Measurements from ENCODE around the gene ADPRHL1.
"Not testable (repeated sequence)": the region's sequence is repeated elsewhere in the genome, so short reads cannot be mapped to it uniquely, and the experiment has no call there.

ADPRHL1 gene

GRCh38 chr13:113476811-113477210 lies 23.5 kb upstream of the ADPRHL1 start:
- no peak for DNase-seq

DNA sequence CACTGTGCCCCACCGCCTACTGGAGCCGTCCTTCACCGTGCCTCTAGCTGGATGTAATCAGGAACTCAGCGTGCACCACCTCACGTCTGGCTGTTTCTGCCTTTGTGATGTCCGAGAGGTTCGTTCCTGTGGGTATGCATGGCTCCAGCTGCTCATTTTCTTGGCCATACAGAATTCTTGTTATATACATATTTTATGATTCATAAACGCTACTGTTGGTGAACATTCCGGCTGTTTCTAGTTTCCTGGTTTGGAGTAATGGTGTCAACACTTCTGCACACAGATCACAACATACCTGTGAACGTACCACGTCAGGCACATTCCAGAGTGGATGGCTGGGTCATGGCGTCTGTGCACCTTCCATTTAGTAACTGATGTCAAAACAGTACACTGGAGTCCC lies 22.6 kb upstream of the ADPRHL1 start:
- DNase-seq = no peak

GRCh38 chr13:113475280-113475679 lies 22.0 kb upstream of the ADPRHL1 start:
- DNase-seq = no peak

- DNase-seq = no peak
These were observed 20.9 kb upstream of the ADPRHL1 start for GRCh38 chr13:113474179-113474578.

GRCh38 chr13:113472355-113473025 lies 19.2 kb upstream of the ADPRHL1 start:
- DNase-seq = no peak

GRCh38 chr13:113471844-113472243 lies 18.6 kb upstream of the ADPRHL1 start:
- DNase-seq = no peak

DNA sequence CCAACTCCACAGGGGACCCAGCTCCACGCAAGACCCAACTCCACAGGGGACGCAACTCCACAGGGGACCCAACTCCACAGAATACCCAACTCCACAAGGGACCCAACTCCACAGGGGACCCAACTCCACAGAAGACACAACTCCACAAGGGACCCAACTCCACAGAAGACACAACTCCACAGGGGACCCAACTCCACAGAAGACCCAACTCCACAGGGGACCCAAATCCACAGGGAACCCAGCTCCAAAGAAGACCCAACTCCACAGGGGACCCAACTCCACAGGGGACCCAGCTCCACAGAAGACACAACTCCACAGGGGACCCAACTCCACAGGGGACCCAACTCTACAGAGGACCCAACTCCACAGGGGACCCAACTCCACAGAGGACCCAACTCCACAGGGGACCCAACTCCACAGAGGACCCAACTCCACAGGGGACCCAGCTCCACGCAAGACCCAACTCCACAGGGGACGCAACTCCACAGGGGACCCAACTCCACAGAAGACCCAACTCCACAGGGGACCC lies 17.4 kb upstream of the ADPRHL1 start:
- not testable (repeated sequence) for DNase-seq

DNA sequence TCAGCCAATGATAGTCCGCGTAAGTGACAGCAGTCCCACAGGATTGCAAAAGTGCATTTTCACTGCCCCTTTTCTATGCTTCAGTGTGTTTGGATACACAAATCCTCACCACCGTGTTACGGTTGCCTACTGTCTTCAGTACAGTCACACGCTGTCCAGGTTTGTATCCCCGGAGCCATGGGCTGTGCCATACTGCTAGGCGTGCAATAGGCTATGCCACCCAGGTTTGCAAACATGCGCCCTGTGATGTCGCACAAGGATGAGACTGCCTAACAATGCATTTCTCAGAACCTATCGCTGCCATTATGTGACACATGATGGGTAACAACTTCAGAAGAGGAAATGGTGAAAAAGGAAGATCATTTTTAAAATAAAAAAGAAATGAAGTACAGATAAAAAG lies 16.8 kb upstream of the ADPRHL1 start:
- no peak for DNase-seq

GRCh38 chr13:113469582-113469981 lies 16.3 kb upstream of the ADPRHL1 start:
- no peak for DNase-seq

DNA sequence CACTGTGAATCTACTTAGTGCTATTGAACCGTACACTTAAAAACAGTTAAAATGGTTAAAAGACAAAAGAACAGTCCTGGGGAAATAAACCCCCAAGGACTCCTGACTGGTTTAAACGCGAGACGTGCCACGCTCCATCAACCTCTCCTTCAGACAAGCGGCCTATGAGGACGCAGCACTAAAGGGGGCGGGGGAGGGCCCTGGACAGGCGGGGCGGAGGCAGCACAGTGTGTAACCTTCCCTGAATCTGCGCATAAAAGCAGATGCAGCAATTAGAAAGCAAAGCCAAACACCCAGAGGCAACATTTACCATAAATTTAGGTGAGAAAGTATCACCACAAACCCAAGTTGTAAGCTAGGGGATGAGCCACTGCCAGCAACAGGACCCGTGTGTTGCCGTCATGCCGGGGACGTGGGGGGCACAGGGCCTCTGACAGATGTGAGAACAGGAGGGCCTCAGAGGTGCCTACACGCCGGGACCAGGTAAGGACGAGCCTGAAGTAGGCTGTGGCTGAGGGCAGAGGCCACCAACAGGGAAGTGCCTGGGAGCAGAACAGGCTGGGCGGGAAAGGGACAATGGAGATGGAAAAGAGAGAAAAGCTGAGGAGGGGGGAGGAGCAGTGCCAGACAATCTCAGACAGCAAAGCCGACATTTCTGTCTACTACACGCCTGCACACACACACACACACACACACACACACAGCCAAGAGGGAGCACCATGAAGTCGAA lies 15.3 kb upstream of the ADPRHL1 start:
- no peak for DNase-seq

DNA sequence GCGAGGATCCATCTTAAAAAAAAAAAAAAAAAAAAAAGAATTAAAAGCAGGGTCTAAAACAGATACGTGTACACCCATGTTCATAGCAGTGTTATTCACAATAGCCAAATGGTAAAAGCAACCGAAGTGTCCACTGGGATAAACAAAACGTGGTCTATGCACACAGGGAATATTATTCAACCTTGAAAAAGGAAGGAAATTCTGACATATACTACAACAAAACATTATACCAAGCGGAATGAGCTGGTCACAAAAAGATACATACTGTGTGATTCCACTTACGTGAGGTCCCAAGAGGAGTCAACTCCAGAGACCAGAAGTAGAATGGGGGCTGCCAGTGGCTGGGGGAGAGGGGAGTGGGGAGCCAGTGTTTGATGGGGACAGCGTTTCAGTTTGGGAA lies 14.7 kb upstream of the ADPRHL1 start:
- DNase-seq = no peak

DNA sequence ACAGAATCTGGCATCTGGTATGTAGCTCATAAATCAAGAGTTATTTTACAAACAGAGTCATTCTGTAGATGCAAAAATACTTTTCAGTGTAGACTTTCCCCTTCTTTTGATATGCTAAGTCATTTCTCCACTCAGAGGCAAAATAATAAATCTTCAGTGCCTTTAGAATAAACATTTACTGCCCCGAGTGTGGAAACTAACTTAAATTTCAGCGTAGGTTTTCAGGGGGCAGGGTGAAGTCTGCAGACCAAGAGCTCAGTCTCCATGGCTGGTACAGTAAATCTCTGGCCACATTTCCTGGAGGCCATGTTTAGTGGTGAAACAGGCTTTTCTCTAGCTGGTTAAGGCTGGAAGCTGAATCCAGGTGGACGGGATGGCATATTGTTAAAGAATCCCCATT lies 13.1 kb upstream of the ADPRHL1 start:
- DNase-seq = no peak

DNA sequence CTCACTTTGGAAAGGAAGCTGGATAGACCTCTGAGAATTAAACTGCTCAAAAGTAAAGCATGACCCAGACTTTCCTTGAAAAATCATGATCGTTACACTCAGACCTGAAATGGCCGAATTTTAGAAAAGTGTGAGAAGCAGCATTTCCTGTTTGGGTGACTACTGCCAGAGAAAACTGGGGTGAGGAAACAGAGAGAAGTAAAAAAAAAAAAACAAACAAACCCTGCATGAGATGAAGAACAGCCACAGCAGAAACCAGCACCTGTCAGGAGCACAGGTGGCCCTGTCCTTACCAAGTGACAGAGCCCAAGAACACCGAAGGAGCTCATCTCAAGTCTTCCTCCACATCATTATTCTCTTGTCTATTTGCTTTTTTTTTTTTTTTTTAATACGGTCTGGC lies 12.0 kb upstream of the ADPRHL1 start:
- DNase-seq = no peak

GRCh38 chr13:113464476-113464875 lies 11.2 kb upstream of the ADPRHL1 start:
- no peak for DNase-seq

DNA sequence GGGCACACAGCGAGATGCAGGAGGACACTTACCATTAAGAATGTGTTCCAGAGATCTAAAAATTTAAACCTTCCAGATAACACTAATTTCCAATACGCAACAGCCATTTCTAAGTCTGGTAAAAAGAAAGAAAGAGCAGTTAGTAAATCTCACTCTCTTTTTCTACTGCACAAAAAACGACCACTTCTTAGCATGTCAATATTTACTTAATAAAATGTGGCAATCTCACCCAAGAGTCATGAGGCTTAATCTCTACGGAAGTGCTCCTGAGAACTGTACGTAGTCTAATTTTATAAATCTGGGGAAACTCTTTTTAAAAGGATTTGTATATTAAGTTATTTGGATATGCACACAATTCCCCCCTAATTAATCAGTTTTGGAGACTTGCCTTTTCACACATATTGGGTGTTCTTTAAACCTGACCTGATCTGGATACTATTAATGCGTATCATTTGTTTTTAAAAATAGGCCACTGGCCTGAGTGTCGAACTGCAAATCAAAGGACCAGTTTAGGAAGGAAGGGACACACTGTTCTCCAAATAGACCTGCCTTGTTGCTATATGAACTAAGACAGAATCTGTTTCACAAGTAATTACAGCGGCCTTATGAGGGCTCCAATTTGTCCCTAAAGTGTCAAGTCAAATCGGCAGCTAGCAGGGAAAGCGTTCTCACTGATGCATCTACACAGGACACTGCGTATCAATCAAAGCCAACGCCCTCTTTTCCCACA lies 7.9 kb upstream of the ADPRHL1 start:
- DNase-seq = no peak

DNA sequence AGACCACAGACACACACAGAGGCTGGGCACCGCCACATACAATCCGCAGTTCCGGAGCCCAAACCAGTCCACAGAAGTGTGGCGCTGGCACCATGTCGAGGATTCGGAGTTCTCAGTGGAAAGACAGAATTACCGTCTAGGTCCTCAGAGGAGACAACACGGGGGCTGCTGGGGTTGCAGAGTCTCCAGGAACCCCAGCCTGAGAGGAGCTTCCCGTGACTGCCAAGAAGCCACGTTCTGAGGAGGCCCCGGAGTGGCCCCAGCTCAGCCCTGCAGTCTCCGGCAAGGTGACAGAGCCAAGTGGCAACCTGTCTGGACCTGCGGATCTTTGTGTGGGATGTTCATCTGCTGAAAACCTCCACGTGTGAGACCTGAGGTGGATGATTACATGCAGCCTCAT lies 7.3 kb upstream of the ADPRHL1 start:
- no peak for DNase-seq

- no peak for DNase-seq
These were observed 6.8 kb upstream of the ADPRHL1 start for GRCh38 chr13:113460064-113460555.

GRCh38 chr13:113458253-113459065 lies 5.2 kb upstream of the ADPRHL1 start:
- no peak for DNase-seq

DNA sequence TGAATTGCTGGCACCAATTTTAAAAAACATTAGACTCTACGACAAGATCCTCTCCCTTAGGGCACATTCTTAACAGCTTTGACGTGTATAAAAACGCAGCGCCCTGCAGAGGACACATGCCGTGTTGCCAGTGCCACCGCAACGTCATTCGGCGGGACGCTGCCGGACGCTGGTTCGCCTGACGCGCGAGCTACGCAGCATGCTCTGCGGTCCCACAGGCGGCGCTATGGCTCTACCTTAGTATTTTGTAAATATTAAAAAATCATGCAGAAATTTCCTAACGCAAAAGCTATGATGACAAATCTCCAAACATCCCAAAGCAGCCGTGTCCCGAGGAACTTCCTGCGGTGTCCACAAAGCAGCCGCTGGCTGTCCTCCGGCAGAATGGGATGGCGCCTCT lies 4.2 kb upstream of the ADPRHL1 start:
- DNase-seq = no peak

DNA sequence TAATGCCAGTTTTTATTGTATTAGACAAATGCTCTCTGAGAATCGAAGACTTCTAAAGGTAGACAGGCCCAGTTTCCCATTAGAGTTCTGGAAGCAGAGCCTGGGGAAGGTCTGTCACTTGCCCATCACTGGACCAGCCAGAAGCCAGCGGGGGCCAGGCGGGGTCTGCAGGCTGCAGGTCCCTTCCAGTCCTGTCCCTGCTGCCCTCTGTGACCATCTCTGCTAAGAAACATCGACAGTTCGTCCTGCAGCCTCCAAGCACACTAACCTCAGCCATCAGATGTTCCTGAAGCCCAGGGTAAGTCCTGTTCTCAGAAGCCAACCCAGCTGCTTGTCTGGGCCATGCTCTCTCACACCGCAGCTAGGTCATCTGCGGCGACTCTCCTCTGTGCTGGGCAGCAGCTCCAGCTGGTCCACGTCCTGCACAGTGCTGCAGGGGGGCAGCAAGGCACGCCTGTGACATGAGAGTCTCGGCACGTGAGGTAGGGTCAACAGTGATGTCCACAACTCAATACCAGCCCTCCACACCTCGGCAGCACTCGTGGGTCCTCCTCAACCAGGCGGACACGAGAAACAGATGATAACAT lies 2.9 kb upstream of the ADPRHL1 start:
- no peak for DNase-seq

GRCh38 chr13:113455384-113455783 lies 2.1 kb upstream of the ADPRHL1 start:
- no peak for DNase-seq

- no peak for DNase-seq
These were observed 1.6 kb upstream of the ADPRHL1 start for GRCh38 chr13:113454936-113455335.
